Nephron progenitor cell (in vitro differentiated cells): Measurements from ENCODE around the gene SEL1L3.

Experiments used
- DNase-seq: peaks from one replicate; pipeline ENCODE4 v3.0.0; 2021
- H3K27ac Mint-ChIP-seq: 2 replicates; pipeline ENCODE4 v1.8.0; 2021; ENCODE audit warnings: mild to moderate bottlenecking, moderate library complexity, mixed read lengths
- H3K27me3 Mint-ChIP-seq: 2 replicates; pipeline ENCODE4 v1.8.0; 2021; ENCODE audit warnings: mild to moderate bottlenecking, low read depth, mixed read lengths; ENCODE audit not compliant: poor library complexity
- H3K36me3 Mint-ChIP-seq: 2 replicates; pipeline ENCODE4 v1.8.0; 2021; ENCODE audit warnings: low read depth, mixed read lengths
- H3K4me1 Mint-ChIP-seq: 2 replicates; pipeline ENCODE4 v1.8.0; 2021; ENCODE audit warnings: mixed read lengths
- H3K4me3 Mint-ChIP-seq: 2 replicates; pipeline ENCODE4 v1.8.0; 2021; ENCODE audit warnings: mild to moderate bottlenecking, moderate library complexity, mixed read lengths
- H3K9me3 Mint-ChIP-seq: 2 replicates; pipeline ENCODE4 v1.8.0; 2021; ENCODE audit warnings: mild to moderate bottlenecking, moderate library complexity, mixed read lengths
- TF ChIP-seq, protein P1 (sequence below): fragments of 200-600 bp; sonication (generic); IDR thresholded peaks from 2 replicates; pipeline ENCODE4 v1.5.0; 2021; ENCODE audit warnings: antibody characterized with exemption

Gene SEL1L3

DNA sequence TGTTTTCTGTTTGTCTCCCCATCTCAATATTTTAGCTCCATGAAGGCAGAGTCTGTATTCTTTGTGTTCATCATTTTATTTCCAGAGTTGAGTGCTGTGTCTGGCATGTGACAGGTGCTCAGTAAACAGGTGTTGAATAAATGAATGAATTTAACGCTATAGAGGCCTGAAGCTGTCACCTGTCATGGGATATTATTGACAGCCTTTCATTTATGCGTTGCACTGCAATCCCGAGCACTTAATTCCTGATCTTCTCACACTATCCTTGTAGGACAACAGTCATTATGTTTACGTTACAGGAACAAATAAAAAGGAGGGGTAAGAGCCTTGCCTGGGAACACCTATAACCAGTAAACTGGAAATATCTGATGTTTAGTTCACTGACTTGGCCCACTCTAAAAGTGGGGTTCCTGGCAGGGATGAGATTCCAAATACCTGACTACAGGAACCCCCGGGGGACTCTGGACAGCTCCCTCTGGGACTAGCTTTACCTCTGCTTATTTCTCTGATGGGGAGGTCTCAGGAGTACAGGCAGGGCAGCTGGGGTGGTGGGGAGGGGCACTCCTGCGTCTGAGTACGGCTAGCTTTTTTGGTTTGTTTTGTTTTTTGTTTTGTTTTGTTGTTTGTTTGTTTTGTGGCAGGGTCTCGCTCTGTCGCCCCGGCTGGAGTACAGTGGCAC lies 36.6 kb downstream of the SEL1L3 start:
- Mint-ChIP-seq H3K36me3 (no peaks in the 10 kb centered on the region), H3K9me3 (no peaks in the 10 kb centered on the region), H3K27me3 (peaks cover 10% of the 10 kb centered on the region), H3K4me1 (no peaks in the 10 kb centered on the region), H3K4me3 (no peak overlapping the region), H3K27ac (no peak overlapping the region)
- no peak for DNase-seq
- TF ChIP-seq, protein P1, sequence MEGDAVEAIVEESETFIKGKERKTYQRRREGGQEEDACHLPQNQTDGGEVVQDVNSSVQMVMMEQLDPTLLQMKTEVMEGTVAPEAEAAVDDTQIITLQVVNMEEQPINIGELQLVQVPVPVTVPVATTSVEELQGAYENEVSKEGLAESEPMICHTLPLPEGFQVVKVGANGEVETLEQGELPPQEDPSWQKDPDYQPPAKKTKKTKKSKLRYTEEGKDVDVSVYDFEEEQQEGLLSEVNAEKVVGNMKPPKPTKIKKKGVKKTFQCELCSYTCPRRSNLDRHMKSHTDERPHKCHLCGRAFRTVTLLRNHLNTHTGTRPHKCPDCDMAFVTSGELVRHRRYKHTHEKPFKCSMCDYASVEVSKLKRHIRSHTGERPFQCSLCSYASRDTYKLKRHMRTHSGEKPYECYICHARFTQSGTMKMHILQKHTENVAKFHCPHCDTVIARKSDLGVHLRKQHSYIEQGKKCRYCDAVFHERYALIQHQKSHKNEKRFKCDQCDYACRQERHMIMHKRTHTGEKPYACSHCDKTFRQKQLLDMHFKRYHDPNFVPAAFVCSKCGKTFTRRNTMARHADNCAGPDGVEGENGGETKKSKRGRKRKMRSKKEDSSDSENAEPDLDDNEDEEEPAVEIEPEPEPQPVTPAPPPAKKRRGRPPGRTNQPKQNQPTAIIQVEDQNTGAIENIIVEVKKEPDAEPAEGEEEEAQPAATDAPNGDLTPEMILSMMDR: no peak

DNA sequence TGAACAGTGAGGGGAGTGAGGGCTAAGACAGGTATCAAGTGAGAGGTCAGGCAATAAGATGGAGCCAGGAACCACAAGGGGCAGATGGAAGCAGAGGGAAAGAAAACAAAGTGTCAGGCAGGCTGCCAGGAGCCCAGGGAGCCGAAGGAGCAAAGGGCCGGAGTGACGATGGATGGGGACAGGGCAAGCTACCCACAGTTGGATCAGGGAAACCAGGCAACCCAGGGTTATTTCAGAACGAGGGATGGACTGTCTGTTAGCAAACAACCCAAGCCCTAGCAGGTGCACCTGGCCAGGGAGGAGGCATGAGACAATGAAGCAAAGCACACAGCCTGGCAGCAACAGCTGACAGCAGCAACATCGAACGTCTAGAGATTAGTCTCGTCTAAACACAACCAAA lies 39.2 kb downstream of the SEL1L3 start:
- Mint-ChIP-seq H3K4me3 (no peak overlapping the region), H3K36me3 (no peaks in the 10 kb centered on the region), H3K27ac (no peak overlapping the region), H3K4me1 (no peaks in the 10 kb centered on the region), H3K27me3 (peaks cover 10% of the 10 kb centered on the region), H3K9me3 (no peaks in the 10 kb centered on the region)
- no peak for DNase-seq
- TF ChIP-seq, protein P1: no peak

DNA sequence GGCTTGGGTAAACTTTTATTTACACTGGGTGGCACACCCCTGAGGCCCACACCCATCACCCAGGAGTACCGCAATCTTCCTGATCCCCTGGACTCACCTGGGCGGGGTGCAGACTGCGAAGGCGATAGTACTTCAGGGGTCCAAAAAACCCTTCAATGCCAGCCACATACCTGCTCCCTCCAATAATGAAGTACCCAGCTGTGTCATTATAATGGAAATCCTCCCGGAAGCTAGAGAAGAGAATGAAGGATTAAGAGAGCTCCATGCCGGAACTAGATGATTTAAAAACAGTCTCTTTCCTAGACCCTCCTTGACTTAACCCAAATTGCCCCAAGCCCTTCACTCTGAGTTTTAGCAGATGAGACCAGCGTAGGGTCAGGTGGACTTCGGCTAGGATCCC lies 40.9 kb downstream of the SEL1L3 start:
- Mint-ChIP-seq H3K9me3 (no peaks in the 10 kb centered on the region), H3K27me3 (peaks cover 10% of the 10 kb centered on the region), H3K27ac (no peak overlapping the region), H3K36me3 (no peaks in the 10 kb centered on the region), H3K4me3 (no peak overlapping the region), H3K4me1 (no peaks in the 10 kb centered on the region)
- TF ChIP-seq, protein P1: no peak
- no peak for DNase-seq

DNA sequence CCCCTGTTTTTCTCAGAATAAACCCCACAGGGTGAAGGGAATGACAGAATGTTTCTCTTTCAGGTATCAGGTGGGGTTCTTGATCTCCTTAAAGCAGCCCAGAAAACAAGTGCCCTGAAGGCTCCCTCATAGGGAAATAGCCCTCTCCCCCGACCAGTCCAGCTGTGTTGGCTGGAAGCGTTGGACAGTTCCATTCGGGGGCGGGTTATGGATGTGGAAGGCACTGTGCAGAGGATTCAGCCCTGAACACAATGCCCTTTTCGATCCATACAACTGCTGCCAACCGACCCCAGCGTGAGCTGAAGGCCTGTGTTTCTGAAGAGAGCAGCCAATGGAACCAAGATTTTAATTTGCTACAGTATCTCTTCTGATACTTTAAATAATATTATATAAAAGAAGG lies 41.5 kb downstream of the SEL1L3 start:
- Mint-ChIP-seq H3K27ac (no peak overlapping the region), H3K4me1 (no peaks in the 10 kb centered on the region), H3K4me3 (no peak overlapping the region), H3K9me3 (no peaks in the 10 kb centered on the region), H3K27me3 (peaks cover 10% of the 10 kb centered on the region), H3K36me3 (no peaks in the 10 kb centered on the region)
- TF ChIP-seq, protein P1: no peak
- DNase-seq: no peak

DNA sequence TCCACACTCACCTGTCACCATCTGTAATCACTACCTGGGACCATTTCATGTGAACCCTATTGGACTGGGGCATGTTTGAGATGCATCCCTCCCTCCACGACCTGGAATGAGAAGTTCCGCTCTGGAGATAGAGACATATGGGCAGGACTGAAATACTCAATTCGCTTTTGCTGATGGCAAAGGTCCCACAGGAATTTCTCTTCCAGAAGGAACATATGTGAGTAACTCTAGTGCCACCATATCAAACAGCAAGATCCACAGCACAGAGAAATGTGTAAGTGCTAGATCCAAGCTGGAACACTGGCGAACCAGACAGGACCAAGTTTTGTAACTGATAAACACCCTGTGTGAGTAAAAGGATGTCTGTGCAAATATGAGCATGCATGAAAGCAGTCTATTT lies 43.9 kb downstream of the SEL1L3 start:
- DNase-seq: no peak
- Mint-ChIP-seq H3K4me1 (no peaks in the 10 kb centered on the region), H3K36me3 (no peaks in the 10 kb centered on the region), H3K9me3 (no peaks in the 10 kb centered on the region), H3K27me3 (peaks cover 10% of the 10 kb centered on the region), H3K4me3 (no peak overlapping the region), H3K27ac (no peak overlapping the region)
- TF ChIP-seq, protein P1: no peak

DNA sequence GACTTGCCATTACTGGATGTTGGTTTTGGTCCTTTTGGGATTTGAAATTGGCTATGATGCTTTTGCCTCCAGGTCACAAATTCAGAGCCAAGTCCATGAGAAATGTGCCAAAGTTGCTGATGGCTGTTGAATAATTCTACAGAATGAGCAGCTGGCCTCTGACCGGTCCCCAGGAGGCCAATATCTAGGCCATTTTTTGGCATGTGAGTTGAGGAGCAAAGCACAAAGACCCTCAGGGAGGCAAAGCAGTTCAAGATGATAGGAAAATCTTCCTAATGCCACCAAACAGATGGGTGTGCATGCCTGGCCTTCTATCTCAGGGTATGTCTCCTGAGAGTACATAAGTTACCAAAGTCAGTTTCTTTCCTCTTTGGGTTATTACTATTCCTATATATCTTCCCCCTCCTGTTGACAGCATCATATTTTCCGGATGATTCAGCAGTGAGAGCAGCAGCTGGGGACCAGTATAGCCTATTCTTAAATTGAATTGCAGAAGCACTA lies 44.4 kb downstream of the SEL1L3 start:
- H3K27me3 Mint-ChIP-seq: peaks cover 8% of the 10 kb centered on the region
- TF ChIP-seq, protein P1: no peak
- no peak overlapping the region for H3K4me3 Mint-ChIP-seq
- H3K9me3 Mint-ChIP-seq: no peaks in the 10 kb centered on the region
- no peaks in the 10 kb centered on the region for H3K36me3 Mint-ChIP-seq
- DNase-seq: no peak
- H3K4me1 Mint-ChIP-seq: no peaks in the 10 kb centered on the region
- H3K27ac Mint-ChIP-seq: no peak overlapping the region
